Activated T-cell treated with anti-CD3 and anti-CD28 coated beads, Interleukin-2, amount 50 U/mL, for 4 hours (primary cell): ENCODE results near the gene NME2. TPM values are rescaled to one million over a fixed set of nuclear protein-coding genes. Genes with fewer than 3 reads are reported as not detected.
"Not testable (repeated sequence)": the region's sequence is repeated elsewhere in the genome, so short reads cannot be mapped to it uniquely, and the experiment has no call there.

Experiments
- ATAC-seq, 2 donors: fragments of 200-7000 bp; cut with Tn5 transposase; one replicate each; pipeline ENCODE4 v1.10.0; 2021
- DNase-seq: peaks from one replicate; pipeline ENCODE4 v3.0.0-alpha.2; 2020
- H3K27me3 Mint-ChIP-seq: one replicate; pipeline ENCODE4 v1.8.0; 2021; ENCODE audit warnings: low read depth, mixed read lengths
- H3K36me3 Mint-ChIP-seq: one replicate; pipeline ENCODE4 v1.8.0; 2022; ENCODE audit warnings: mixed read lengths; ENCODE audit not compliant: insufficient read depth
- H3K4me1 Mint-ChIP-seq: one replicate; pipeline ENCODE4 v1.8.0; 2021; ENCODE audit warnings: low read depth, mixed read lengths
- H3K4me3 Mint-ChIP-seq: one replicate; pipeline ENCODE4 v1.8.0; 2021; ENCODE audit warnings: mild to moderate bottlenecking, moderate library complexity, mixed read lengths
- H3K9me3 Mint-ChIP-seq: one replicate; pipeline ENCODE4 v1.8.0; 2021; ENCODE audit warnings: mixed read lengths
- total RNA-seq, 3 donors: library from RNA; stranded (reverse); gene quantifications; one replicate each; pipeline ENCODE4 v1.2.1, GENCODE V29; 2021

NME2 gene
- total RNA-seq = 100 to 1,000 TPM; 847 to 931 (median 896) TPM

- peak; percentile 64 for DNase-seq
- peak; percentile 77 to 80 for ATAC-seq
- H3K9me3 Mint-ChIP-seq = no peaks in the 10 kb centered on the region
- peak within 1 kb of the TSS; percentile 90 for H3K4me3 Mint-ChIP-seq
- peaks cover 37% of the 10 kb centered on the region for H3K36me3 Mint-ChIP-seq
- peaks cover 24% of the 10 kb centered on the region for H3K4me1 Mint-ChIP-seq
- H3K27me3 Mint-ChIP-seq = no peaks in the 10 kb centered on the region
Observed at GRCh38 chr17:51166198-51166986, at the start of gene NME2. NME2 (plus strand) TSS chr17:51166411; CDS start chr17:51166831, 420 bp downstream.

GRCh38 chr17:51118330-51119195 lies 47.6 kb upstream of the NME2 start:
- Mint-ChIP-seq H3K27me3 (no peaks in the 10 kb centered on the region), H3K4me1 (peaks cover 64% of the 10 kb centered on the region), H3K36me3 (no peaks in the 10 kb centered on the region), H3K9me3 (no peaks in the 10 kb centered on the region), H3K4me3 (peak overlapping the region; percentile 95)
- ATAC-seq (no peak), DNase-seq (no peak)

- H3K4me1 Mint-ChIP-seq = peaks cover 64% of the 10 kb centered on the region
- DNase-seq (no peak), ATAC-seq (peak; percentile 3 to 13)
- H3K36me3 Mint-ChIP-seq = no peaks in the 10 kb centered on the region
- peak overlapping the region; percentile 95 for H3K4me3 Mint-ChIP-seq
- no peaks in the 10 kb centered on the region for H3K9me3 Mint-ChIP-seq
- no peaks in the 10 kb centered on the region for H3K27me3 Mint-ChIP-seq
Observed at GRCh38 chr17:51119415-51120356, 46.5 kb upstream of the NME2 start.

- Mint-ChIP-seq H3K4me3 (peak overlapping the region; percentile 95), H3K27me3 (no peaks in the 10 kb centered on the region), H3K36me3 (no peaks in the 10 kb centered on the region), H3K4me1 (peaks cover 58% of the 10 kb centered on the region), H3K9me3 (no peaks in the 10 kb centered on the region)
- ATAC-seq (peak; percentile 65 to 66), DNase-seq (peak; percentile 30)
Observed at GRCh38 chr17:51120357-51120738, 45.9 kb upstream of the NME2 start.

GRCh38 chr17:51120739-51121619 lies 45.2 kb upstream of the NME2 start, which contains the start of gene SPAG9:
SPAG9 (minus strand) TSS chr17:51120868; CDS start chr17:51120656, 212 bp downstream.
- ATAC-seq (peak; percentile 75 to 77), DNase-seq (peak; percentile 83)
- peak within 1 kb of the TSS; percentile 95 for H3K4me3 Mint-ChIP-seq
- H3K4me1 Mint-ChIP-seq = peaks cover 53% of the 10 kb centered on the region
- H3K36me3 Mint-ChIP-seq = no peaks in the 10 kb centered on the region
- H3K27me3 Mint-ChIP-seq = no peaks in the 10 kb centered on the region
- H3K9me3 Mint-ChIP-seq = no peaks in the 10 kb centered on the region

GRCh38 chr17:51121620-51122472 lies 44.4 kb upstream of the NME2 start:
- peak overlapping the region; percentile 90 for H3K4me3 Mint-ChIP-seq
- no peaks in the 10 kb centered on the region for H3K9me3 Mint-ChIP-seq
- DNase-seq (peak; percentile 88), ATAC-seq (peak; percentile 56 to 62)
- H3K27me3 Mint-ChIP-seq = no peaks in the 10 kb centered on the region
- H3K4me1 Mint-ChIP-seq = peaks cover 44% of the 10 kb centered on the region
- H3K36me3 Mint-ChIP-seq = no peaks in the 10 kb centered on the region

GRCh38 chr17:51122473-51123115 lies 43.6 kb upstream of the NME2 start:
- H3K36me3 Mint-ChIP-seq, H3K27me3 Mint-ChIP-seq, H3K9me3 Mint-ChIP-seq, ATAC-seq: not testable (repeated sequence)
- Mint-ChIP-seq H3K4me3 (peak overlapping the region; percentile 90), H3K4me1 (peaks cover 37% of the 10 kb centered on the region)
- peak; percentile 15 for DNase-seq

GRCh38 chr17:51124640-51125503 lies 41.3 kb upstream of the NME2 start:
- no peaks in the 10 kb centered on the region for H3K9me3 Mint-ChIP-seq
- H3K4me3 Mint-ChIP-seq = no peak overlapping the region
- H3K36me3 Mint-ChIP-seq = no peaks in the 10 kb centered on the region
- H3K4me1 Mint-ChIP-seq = peaks cover 19% of the 10 kb centered on the region
- H3K27me3 Mint-ChIP-seq = no peaks in the 10 kb centered on the region
- ATAC-seq = no peak
- DNase-seq = no peak

GRCh38 chr17:51128076-51128475 lies 38.1 kb upstream of the NME2 start:
- no peaks in the 10 kb centered on the region for H3K27me3 Mint-ChIP-seq
- DNase-seq = no peak
- peak in 1 of 2 donors; percentile 23 for ATAC-seq
- no peaks in the 10 kb centered on the region for H3K4me1 Mint-ChIP-seq
- H3K36me3 Mint-ChIP-seq = no peaks in the 10 kb centered on the region
- H3K4me3 Mint-ChIP-seq = no peak overlapping the region
- H3K9me3 Mint-ChIP-seq = no peaks in the 10 kb centered on the region

GRCh38 chr17:51132964-51133319 lies 33.3 kb upstream of the NME2 start:
- no peak for DNase-seq
- ATAC-seq = no peak
- Mint-ChIP-seq H3K4me1 (no peaks in the 10 kb centered on the region), H3K36me3 (no peaks in the 10 kb centered on the region), H3K9me3 (no peaks in the 10 kb centered on the region), H3K4me3 (no peak overlapping the region), H3K27me3 (no peaks in the 10 kb centered on the region)

GRCh38 chr17:51133365-51133764 lies 32.8 kb upstream of the NME2 start:
- no peaks in the 10 kb centered on the region for H3K4me1 Mint-ChIP-seq

More at GRCh38 chr17:51133365-51133764, 32.8 kb upstream of the NME2 start:
- H3K4me3 Mint-ChIP-seq = no peak overlapping the region
- DNase-seq = no peak
- no peak for ATAC-seq
- no peaks in the 10 kb centered on the region for H3K9me3 Mint-ChIP-seq
- no peaks in the 10 kb centered on the region for H3K36me3 Mint-ChIP-seq
- no peaks in the 10 kb centered on the region for H3K27me3 Mint-ChIP-seq
